Left lung (tissue), 10 donors: ENCODE results near the gene GFRA4. TPM values are rescaled to one million over a fixed set of nuclear protein-coding genes. Genes with fewer than 3 reads are reported as not detected.

Experiments used
- ATAC-seq: fragments of 200-7000 bp; cut with Tn5 transposase; one replicate; pipeline ENCODE4 v1.9.1; 2020; ENCODE audit warnings: moderate library complexity
- DNase-seq, 4 donors: peaks; one replicate each; pipeline ENCODE4 v3.0.0-alpha.2; 2013 to 2020
- H3K27ac ChIP-seq, 2 donors: fragments of 200-600 bp; sonication (generic) in 1 of 2; one replicate each; pipeline versions ENCODE4 v1.5.0 to v1.8.0; 2020 to 2021
- H3K27me3 ChIP-seq, 2 donors: fragments of 200-600 bp; sonication (generic) in 1 of 2; one replicate each; pipeline versions ENCODE4 v1.5.0 to v1.8.0; 2020 to 2021
- H3K36me3 ChIP-seq, 2 donors: fragments of 200-600 bp; sonication (generic) in 1 of 2; one replicate each; pipeline versions ENCODE4 v1.5.0 to v1.8.0; 2020 to 2021
- H3K4me1 ChIP-seq, 2 donors: fragments of 200-600 bp; one replicate each; pipeline ENCODE4 v1.8.0; 2021
- H3K4me3 ChIP-seq, 2 donors: fragments of 200-600 bp; sonication (generic) in 1 of 2; one replicate each; pipeline versions ENCODE4 v1.5.0 to v1.8.0; 2020 to 2021; ENCODE audit warnings: mild to moderate bottlenecking in 1 of 2
- H3K9me3 ChIP-seq, 2 donors: fragments of 200-600 bp; sonication (generic) in 1 of 2; one replicate each; pipeline versions ENCODE4 v1.5.0 to v1.8.0; 2020 to 2021
- CTCF ChIP-seq, 2 donors: fragments of 200-600 bp; sonication (generic) in 1 of 2; IDR thresholded peaks; one replicate each; pipeline versions ENCODE4 v1.5.0 to v1.8.0; 2021; ENCODE audit warnings: antibody characterized with exemption in 2 of 2
- intact Hi-C, 2 donors: fragments of 100-400 bp; cut with DNase I; formaldehyde crosslinking; loops; one replicate each; pipeline versions ENCODE4 v1.11.2 to v1.14.2; 2022
- polyA plus RNA-seq, 6 donors: library from polyadenylated mRNA; unstranded; fragments of 120-200 nt; gene quantifications; one replicate each; pipeline ENCODE4 v1.2.1, GENCODE V29; 2013; ENCODE audit not compliant: insufficient read length in 6 of 6
- total RNA-seq, 2 donors: library from RNA; stranded (reverse); fragmentation: NEBNext Ultra II Directional; extraction: Animal tissue kit (Norgen Biotek cat#: 25700); gene quantifications; one replicate each; pipeline ENCODE4 v1.2.1, GENCODE V29; 2021
- donor health status: DM: no; HTN: yes; CAD: no.
- donor health status: DM: no; HTN: no; CAD: no.

The GFRA4 gene
- total and polyA plus RNA-seq, 8 donors = not detected

- Histone ChIP-seq H3K36me3 (no peaks in the 10 kb centered on the region), H3K27me3 (peaks cover 17 to 59% of the 10 kb centered on the region in 2 donors), H3K4me1 (peaks cover 2 to 18% of the 10 kb centered on the region in 2 donors), H3K27ac (peak within 1 kb of the TSS; percentile 8 to 73), H3K4me3 (peak within 1 kb of the TSS; percentile 27 to 34), H3K9me3 (no peaks in the 10 kb centered on the region)
- DNase-seq = no peak
- TF ChIP-seq CTCF (IDR thresholded peaks at IDR 0.05) = no peak
- peak; percentile 45 for ATAC-seq
- intact Hi-C loops = no loop called here
Observed at GRCh38 chr20:3681931-3682781, 19.0 kb upstream of the GFRA4 start, which contains the start of gene ADAM33. Gene ADAM33, minus strand, starts transcription at chr20:3682010. Its CDS starts 6 bp downstream, at chr20:3682004.

GRCh38 chr20:3681352-3681930 is 18.2 kb upstream of the GFRA4 start:
- intact Hi-C loops = no loop called here
- DNase-seq = no peak
- peaks cover 2 to 19% of the 10 kb centered on the region in 2 donors for H3K4me1 ChIP-seq

GRCh38 chr20:3680701-3681351 is 17.6 kb upstream of the GFRA4 start:
- Histone ChIP-seq H3K4me1 (peaks cover 2 to 20% of the 10 kb centered on the region in 2 donors), H3K9me3 (no peaks in the 10 kb centered on the region), H3K27me3 (peaks cover 23 to 68% of the 10 kb centered on the region in 2 donors), H3K4me3 (peak overlapping the region; percentile 27 to 34), H3K27ac (peak overlapping the region in 1 of 2 donors; percentile 73), H3K36me3 (no peaks in the 10 kb centered on the region)
- intact Hi-C loops = no loop called here
- DNase-seq (no peak), ATAC-seq (no peak)
- no peak for TF ChIP-seq CTCF (IDR thresholded peaks at IDR 0.05)

More at GRCh38 chr20:3681352-3681930, 18.2 kb upstream of the GFRA4 start:
- no peaks in the 10 kb centered on the region for H3K9me3 ChIP-seq
- peak overlapping the region; percentile 8 to 39 for H3K27ac ChIP-seq
- peaks cover 18 to 61% of the 10 kb centered on the region in 2 donors for H3K27me3 ChIP-seq
- no peak for TF ChIP-seq CTCF (IDR thresholded peaks at IDR 0.05)
- H3K4me3 ChIP-seq = peak overlapping the region; percentile 27 to 34
- H3K36me3 ChIP-seq = no peaks in the 10 kb centered on the region
- no peak for ATAC-seq

GRCh38 chr20:3679749-3680700 is 16.8 kb upstream of the GFRA4 start:
- Histone ChIP-seq H3K27ac (peak overlapping the region in 1 of 2 donors; percentile 73), H3K36me3 (no peaks in the 10 kb centered on the region), H3K4me1 (peaks cover 2 to 20% of the 10 kb centered on the region in 2 donors), H3K4me3 (no peak overlapping the region), H3K27me3 (peaks cover 23 to 76% of the 10 kb centered on the region in 2 donors), H3K9me3 (no peaks in the 10 kb centered on the region)
- intact Hi-C loops = no loop called here
- ATAC-seq (peak; percentile 20), DNase-seq (no peak)
- TF ChIP-seq CTCF (IDR thresholded peaks at IDR 0.05) = no peak
